GM23248 (cell line): ENCODE results near the gene SLC2A3.
"Not testable (repeated sequence)": the region's sequence is repeated elsewhere in the genome, so short reads cannot be mapped to it uniquely, and the experiment has no call there.

Source experiments
- EZH2 ChIP-seq: fragments of 200-600 bp; sonication (generic); IDR thresholded peaks from 2 replicates; pipeline ENCODE4 v1.6.1; 2018; ENCODE audit warnings: antibody characterized with exemption, mild to moderate bottlenecking; ENCODE audit not compliant: insufficient read depth, poor library complexity, severe bottlenecking
- EZH2phosphoT487 ChIP-seq: fragments of 200-600 bp; sonication (generic); IDR thresholded peaks from 2 replicates; pipeline ENCODE4 v1.6.1; 2018; ENCODE audit warnings: antibody characterized with exemption, moderate library complexity, mild to moderate bottlenecking, low read depth; ENCODE audit not compliant: insufficient read depth

DNA sequence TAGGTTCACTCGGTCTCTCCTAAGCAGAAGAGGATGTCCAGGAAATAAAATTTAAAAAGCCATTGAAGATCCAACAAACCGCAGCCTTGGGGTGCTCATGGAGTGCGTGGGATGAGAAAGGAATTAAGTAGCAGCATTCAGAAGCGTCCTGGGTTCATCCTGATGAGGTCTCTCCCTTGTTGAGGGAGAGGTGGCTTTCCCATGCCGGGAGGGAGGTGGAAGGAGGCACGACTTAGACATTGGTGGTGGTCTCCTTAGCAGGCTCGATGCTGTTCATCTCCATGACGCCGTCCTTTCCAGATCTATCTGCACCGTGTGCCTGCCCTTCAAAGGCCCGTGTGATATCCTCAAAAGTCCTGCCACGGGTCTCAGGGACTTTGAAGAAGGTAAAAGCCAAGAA lies 14.8 kb downstream of the SLC2A3 start:
- not testable (repeated sequence) for TF ChIP-seq EZH2phosphoT487, EZH2
